ENCODE data around the gene FAM180B.

- no peak for TF ChIP-seq CTCF (IDR thresholded peaks at IDR 0.05; ENCODE audit: low read depth, low read length, missing input control)
- TF ChIP-seq GABPA (IDR thresholded peaks at IDR 0.05 in 1 of 2, conservative IDR thresholded peaks at IDR 0.05 in 1 of 2): no peak
- TF ChIP-seq, protein P1, sequence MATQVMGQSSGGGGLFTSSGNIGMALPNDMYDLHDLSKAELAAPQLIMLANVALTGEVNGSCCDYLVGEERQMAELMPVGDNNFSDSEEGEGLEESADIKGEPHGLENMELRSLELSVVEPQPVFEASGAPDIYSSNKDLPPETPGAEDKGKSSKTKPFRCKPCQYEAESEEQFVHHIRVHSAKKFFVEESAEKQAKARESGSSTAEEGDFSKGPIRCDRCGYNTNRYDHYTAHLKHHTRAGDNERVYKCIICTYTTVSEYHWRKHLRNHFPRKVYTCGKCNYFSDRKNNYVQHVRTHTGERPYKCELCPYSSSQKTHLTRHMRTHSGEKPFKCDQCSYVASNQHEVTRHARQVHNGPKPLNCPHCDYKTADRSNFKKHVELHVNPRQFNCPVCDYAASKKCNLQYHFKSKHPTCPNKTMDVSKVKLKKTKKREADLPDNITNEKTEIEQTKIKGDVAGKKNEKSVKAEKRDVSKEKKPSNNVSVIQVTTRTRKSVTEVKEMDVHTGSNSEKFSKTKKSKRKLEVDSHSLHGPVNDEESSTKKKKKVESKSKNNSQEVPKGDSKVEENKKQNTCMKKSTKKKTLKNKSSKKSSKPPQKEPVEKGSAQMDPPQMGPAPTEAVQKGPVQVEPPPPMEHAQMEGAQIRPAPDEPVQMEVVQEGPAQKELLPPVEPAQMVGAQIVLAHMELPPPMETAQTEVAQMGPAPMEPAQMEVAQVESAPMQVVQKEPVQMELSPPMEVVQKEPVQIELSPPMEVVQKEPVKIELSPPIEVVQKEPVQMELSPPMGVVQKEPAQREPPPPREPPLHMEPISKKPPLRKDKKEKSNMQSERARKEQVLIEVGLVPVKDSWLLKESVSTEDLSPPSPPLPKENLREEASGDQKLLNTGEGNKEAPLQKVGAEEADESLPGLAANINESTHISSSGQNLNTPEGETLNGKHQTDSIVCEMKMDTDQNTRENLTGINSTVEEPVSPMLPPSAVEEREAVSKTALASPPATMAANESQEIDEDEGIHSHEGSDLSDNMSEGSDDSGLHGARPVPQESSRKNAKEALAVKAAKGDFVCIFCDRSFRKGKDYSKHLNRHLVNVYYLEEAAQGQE (IDR thresholded peaks at IDR 0.05): peak; percentile 25
- TF ChIP-seq MAX (IDR thresholded peaks at IDR 0.05): no peak
- TF ChIP-seq SP1 (IDR thresholded peaks at IDR 0.05): no peak
- TF ChIP-seq TAF1 (conservative IDR thresholded peaks at IDR 0.05): no peak
- TF ChIP-seq RAD21 (IDR thresholded peaks at IDR 0.05): no peak
- TF ChIP-seq NR2F2 (IDR thresholded peaks at IDR 0.05): no peak
- no peak for TF ChIP-seq RXRA (IDR thresholded peaks at IDR 0.05)
- no peak for TF ChIP-seq ATF3 (IDR thresholded peaks at IDR 0.05)
- TF ChIP-seq EGR1 (IDR thresholded peaks at IDR 0.05; ENCODE audit: low read depth in 2 of 2): no peak
- TF ChIP-seq YY1 (IDR thresholded peaks at IDR 0.05): peak; percentile 10
- TF ChIP-seq JUND (IDR thresholded peaks at IDR 0.05): no peak
- TF ChIP-seq FOXA1 (IDR thresholded peaks at IDR 0.05): no peak
These were observed 34.4 kb upstream of the FAM180B start for GRCh38 chr11:47552056-47552565.
